Measurements from ENCODE around the gene KRTAP9-4. TPM values are rescaled to one million over a fixed set of nuclear protein-coding genes. Genes with fewer than 3 reads are reported as not detected.
"Not testable (repeated sequence)": the region's sequence is repeated elsewhere in the genome, so short reads cannot be mapped to it uniquely, and the experiment has no call there.

The KRTAP9-4 gene
- polyA plus RNA-seq (2012; ENCODE audit: missing spikeins) = not detected

- not testable (repeated sequence) for FAIRE-seq
These were observed at the start of gene KRTAP9-4 for GRCh38 chr17:41249637-41250240. Gene KRTAP9-4 (plus strand): TSS chr17:41249687. CDS start chr17:41249721, 34 bp downstream.

DNA sequence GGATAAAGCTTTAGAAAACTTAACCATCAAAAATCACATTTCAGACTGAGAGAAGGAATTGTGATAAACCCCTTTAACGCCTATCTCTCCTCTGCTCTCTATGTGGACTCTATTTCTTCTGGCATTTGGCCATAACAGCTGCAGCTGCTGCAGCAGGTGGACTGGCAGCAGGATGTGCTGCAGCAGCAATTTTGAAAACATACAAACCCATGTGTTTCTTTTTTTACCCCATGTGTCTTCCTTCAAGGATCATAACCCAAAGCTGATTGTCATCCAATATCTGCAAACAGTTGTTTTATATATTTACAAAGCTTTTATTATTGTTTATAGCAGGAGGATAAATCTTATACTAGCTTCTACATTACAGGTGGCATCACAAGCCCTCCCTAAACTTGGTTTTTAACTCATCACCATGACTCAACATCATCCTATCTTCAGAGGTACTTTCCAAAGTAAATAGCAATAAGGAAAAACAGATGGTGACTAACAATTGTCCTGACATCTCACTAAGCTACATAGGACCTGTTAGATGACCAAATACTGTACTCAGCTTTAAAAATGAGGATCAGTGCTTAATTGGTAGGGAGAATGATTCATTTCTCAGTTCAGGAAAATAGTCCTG is 37.5 kb upstream of the KRTAP9-4 start:
- DNase-seq (ENCODE audit: insufficient read length) (no peak), FAIRE-seq (no peak)
- TF ChIP-seq POLR2A (IDR thresholded peaks at IDR 0.05; ENCODE audit: low read depth, low read length) (no peak), TAF1 (IDR thresholded peaks at IDR 0.05; ENCODE audit: borderline replicate concordance, low read depth, low read length) (no peak), POLR2AphosphoS5 (IDR thresholded peaks at IDR 0.05; ENCODE audit: low read depth, low read length) (no peak)

More at GRCh38 chr17:41249637-41250240, at the start of gene KRTAP9-4:
- DNase-seq (ENCODE audit: insufficient read length) = not testable (repeated sequence)

- DNase-seq (ENCODE audit: insufficient read length) = no peak
- FAIRE-seq = no peak
- TF ChIP-seq POLR2AphosphoS5 (IDR thresholded peaks at IDR 0.05; ENCODE audit: low read depth, low read length) = no peak
- no peak for TF ChIP-seq POLR2A (IDR thresholded peaks at IDR 0.05; ENCODE audit: low read depth, low read length)
- no peak for TF ChIP-seq TAF1 (IDR thresholded peaks at IDR 0.05; ENCODE audit: borderline replicate concordance, low read depth, low read length)
These were observed 36.8 kb upstream of the KRTAP9-4 start for GRCh38 chr17:41212524-41213169.

DNA sequence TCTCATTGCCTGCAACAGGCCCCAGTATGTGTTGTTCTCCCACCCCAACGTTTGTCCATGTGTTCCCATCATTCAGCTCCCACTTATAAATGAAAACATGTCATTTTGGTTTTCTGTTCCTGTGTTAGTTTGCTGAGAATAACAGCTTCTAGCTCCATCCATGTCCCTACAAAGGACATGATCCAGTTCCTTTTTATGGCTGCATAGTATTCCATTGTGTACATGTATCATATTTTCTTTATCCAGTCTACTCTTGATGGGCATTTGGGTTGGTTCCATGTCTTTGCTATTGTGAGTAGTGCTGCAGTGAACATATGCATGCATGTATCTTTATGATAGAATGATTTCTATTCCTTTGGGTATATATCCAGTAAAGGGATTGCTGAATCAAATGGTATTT is 33.8 kb upstream of the KRTAP9-4 start:
- FAIRE-seq = no peak

GRCh38 chr17:41223821-41224220 is 25.7 kb upstream of the KRTAP9-4 start:
- DNase-seq (ENCODE audit: insufficient read length) = no peak
- FAIRE-seq = no peak
- TF ChIP-seq POLR2A (IDR thresholded peaks at IDR 0.05; ENCODE audit: low read depth, low read length) (no peak), POLR2AphosphoS5 (IDR thresholded peaks at IDR 0.05; ENCODE audit: low read depth, low read length) (no peak), TAF1 (IDR thresholded peaks at IDR 0.05; ENCODE audit: borderline replicate concordance, low read depth, low read length) (no peak)

More for the DNA sequence above, 33.8 kb upstream of the KRTAP9-4 start:
- no peak for DNase-seq (ENCODE audit: insufficient read length)
- TF ChIP-seq TAF1 (IDR thresholded peaks at IDR 0.05; ENCODE audit: borderline replicate concordance, low read depth, low read length) (no peak), POLR2A (IDR thresholded peaks at IDR 0.05; ENCODE audit: low read depth, low read length) (no peak), POLR2AphosphoS5 (IDR thresholded peaks at IDR 0.05; ENCODE audit: low read depth, low read length) (no peak)

- FAIRE-seq (no peak), DNase-seq (ENCODE audit: insufficient read length) (no peak)
- TF ChIP-seq TAF1 (IDR thresholded peaks at IDR 0.05; ENCODE audit: borderline replicate concordance, low read depth, low read length) (no peak), POLR2A (IDR thresholded peaks at IDR 0.05; ENCODE audit: low read depth, low read length) (no peak), POLR2AphosphoS5 (IDR thresholded peaks at IDR 0.05; ENCODE audit: low read depth, low read length) (no peak)
These were observed 23.4 kb upstream of the KRTAP9-4 start for GRCh38 chr17:41226051-41226450.

DNA sequence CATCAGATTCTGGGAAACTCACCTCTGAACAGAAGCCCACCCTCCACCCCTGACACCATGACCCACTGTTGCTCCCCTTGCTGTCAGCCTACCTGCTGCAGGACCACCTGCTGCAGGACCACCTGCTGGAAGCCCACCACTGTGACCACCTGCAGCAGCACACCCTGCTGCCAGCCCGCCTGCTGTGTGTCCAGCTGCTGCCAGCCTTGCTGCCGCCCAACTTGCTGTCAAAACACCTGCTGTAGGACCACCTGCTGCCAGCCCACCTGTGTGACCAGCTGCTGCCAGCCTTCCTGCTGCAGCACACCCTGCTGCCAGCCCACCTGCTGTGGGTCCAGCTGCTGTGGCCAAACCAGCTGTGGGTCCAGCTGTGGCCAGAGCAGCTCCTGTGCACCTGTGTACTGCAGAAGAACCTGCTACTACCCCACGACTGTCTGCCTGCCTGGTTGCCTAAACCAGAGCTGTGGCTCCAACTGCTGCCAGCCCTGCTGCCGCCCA is 22.8 kb upstream of the KRTAP9-4 start, which contains the start of gene KRTAP9-2:
Gene KRTAP9-2, plus strand, starts transcription at position 51 of the 498 bp plus-strand sequence. Its CDS starts 7 bp downstream, at position 58.
- DNase-seq (ENCODE audit: insufficient read length); FAIRE-seq: not testable (repeated sequence)

GRCh38 chr17:41230094-41230493 is 19.4 kb upstream of the KRTAP9-4 start:
- DNase-seq (ENCODE audit: insufficient read length) = no peak
- FAIRE-seq = no peak
- TF ChIP-seq POLR2A (IDR thresholded peaks at IDR 0.05; ENCODE audit: low read depth, low read length) (no peak), POLR2AphosphoS5 (IDR thresholded peaks at IDR 0.05; ENCODE audit: low read depth, low read length) (no peak), TAF1 (IDR thresholded peaks at IDR 0.05; ENCODE audit: borderline replicate concordance, low read depth, low read length) (no peak)

GRCh38 chr17:41231731-41232130 is 17.8 kb upstream of the KRTAP9-4 start:
- TF ChIP-seq POLR2AphosphoS5 (IDR thresholded peaks at IDR 0.05; ENCODE audit: low read depth, low read length) (no peak), TAF1 (IDR thresholded peaks at IDR 0.05; ENCODE audit: borderline replicate concordance, low read depth, low read length) (no peak), POLR2A (IDR thresholded peaks at IDR 0.05; ENCODE audit: low read depth, low read length) (no peak)
- DNase-seq (ENCODE audit: insufficient read length) (no peak), FAIRE-seq (no peak)

GRCh38 chr17:41232399-41233105 is 16.9 kb upstream of the KRTAP9-4 start, which contains the start of gene KRTAP9-3:
Gene KRTAP9-3 (plus strand): TSS chr17:41232449. CDS start chr17:41232502, 53 bp downstream.
- not testable (repeated sequence) for FAIRE-seq; DNase-seq (ENCODE audit: insufficient read length)

- FAIRE-seq; DNase-seq (ENCODE audit: insufficient read length): not testable (repeated sequence)
These were observed 12.4 kb upstream of the KRTAP9-4 start for GRCh38 chr17:41237116-41237515.

DNA sequence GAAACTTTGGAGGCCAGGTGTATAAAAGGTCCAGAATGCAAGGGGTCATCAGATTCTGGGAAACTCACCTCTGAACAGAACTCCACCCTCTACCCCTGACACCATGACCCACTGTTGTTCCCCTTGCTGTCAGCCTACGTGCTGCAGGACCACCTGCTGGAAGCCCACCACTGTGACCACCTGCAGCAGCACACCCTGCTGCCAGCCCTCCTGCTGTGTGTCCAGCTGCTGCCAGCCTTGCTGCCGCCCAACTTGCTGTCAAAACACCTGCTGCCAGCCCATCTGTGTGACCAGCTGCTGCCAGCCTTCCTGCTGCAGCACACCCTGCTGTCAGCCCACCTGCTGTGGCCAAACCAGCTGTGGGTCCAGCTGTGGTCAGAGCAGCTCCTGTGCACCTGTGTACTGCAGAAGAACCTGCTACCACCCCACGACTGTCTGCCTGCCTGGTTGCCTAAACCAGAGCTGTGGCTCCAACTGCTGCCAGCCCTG is 11.5 kb upstream of the KRTAP9-4 start, which contains the start of gene KRTAP9-8:
Gene KRTAP9-8, plus strand, starts transcription at position 51 of the 489 bp plus-strand sequence. Its CDS starts 53 bp downstream, at position 104.
- not testable (repeated sequence) for DNase-seq (ENCODE audit: insufficient read length); FAIRE-seq

- not testable (repeated sequence) for FAIRE-seq
These were observed 2.3 kb upstream of the KRTAP9-4 start for GRCh38 chr17:41246995-41247787.

More at GRCh38 chr17:41246995-41247787, 2.3 kb upstream of the KRTAP9-4 start:
- DNase-seq (ENCODE audit: insufficient read length) = not testable (repeated sequence)
